Germinal center (tissue), 1 donor: ENCODE results near the gene INTS1.
"Not testable (repeated sequence)": the region's sequence is repeated elsewhere in the genome, so short reads cannot be mapped to it uniquely, and the experiment has no call there.

Experiments
- DNase-seq: peaks from one replicate; pipeline ENCODE4 v3.0.0; 2012; ENCODE audit warnings: mixed read lengths, low spot score

The INTS1 gene

DNA sequence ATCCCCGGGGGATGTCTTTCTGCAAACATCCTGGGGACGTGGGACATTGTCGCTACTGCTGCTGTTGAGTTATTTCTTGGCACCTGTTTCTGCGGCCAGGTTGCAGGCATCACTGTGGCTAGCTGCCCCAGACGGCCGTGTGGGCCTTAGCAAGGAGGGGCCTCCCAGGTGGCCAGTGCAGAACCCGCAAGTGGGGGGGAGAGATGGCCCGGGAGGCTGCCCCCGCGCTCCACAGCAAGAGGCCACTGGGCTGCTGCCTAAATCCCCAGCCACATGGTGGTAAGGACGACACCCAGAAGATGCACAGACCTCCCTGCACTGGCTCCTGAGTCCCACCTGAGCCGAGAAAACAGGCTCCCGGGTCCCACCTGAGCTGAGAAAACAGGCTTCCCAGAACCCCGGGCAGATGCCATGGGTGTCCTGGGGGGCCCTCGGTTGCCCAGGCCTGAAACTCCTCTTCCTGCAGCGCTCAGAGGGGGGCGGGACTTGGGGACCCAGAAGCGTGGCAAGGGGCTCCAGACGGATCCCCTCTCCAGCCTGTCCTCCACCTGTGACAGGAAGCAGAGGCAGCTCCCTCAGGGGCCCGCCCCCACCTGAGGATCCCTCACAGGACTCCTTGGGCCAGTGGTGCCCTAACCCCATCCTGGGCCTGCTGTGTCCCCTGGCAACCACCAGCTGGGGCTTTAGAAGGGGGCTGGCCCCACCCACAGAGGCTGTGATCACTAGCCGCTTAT lies 25.4 kb upstream of the INTS1 start:
- DNase-seq: no peak

GRCh38 chr7:1526271-1526754 lies 22.1 kb upstream of the INTS1 start:
- DNase-seq: no peak

DNA sequence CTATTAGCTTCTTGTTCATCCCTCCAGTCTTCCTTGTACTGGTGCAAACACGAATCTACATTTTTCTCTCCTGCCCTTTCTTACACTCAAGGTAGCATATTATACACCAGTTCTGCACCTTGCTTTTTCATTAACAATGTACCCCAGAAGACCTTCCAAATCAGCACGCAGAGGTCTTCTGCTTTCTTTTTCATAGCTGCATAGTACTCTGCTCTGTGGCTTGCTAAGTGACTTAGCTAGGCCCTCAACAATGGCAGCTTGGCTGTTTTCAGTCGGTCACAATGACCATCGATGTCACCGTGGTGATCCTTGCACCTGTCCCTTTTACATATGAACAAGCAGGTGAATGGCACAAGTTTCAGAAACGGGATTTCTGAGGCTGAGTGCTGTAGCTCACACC lies 21.2 kb upstream of the INTS1 start:
- DNase-seq: no peak

- no peak for DNase-seq
These were observed 19.7 kb upstream of the INTS1 start for GRCh38 chr7:1523844-1524243.

DNA sequence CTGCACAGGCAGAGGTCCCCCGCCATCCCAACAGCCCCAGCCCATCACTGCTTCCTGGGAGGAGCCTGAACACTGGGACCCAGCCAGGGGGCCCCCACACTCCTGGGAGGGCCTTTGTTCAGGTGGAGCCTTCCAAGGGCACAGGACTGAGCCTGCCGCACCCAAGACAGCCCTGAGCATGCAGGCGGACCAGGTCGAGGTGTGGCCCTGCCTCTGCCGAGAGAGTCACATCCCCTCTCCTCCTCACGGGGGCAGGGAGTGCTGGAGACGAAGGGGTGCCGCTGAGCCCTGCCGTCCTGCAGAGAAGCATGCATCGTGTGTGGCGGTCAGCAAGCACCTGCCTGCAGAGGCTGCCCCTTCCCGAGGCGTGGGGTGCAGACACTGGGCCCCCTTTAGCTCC lies 19.0 kb upstream of the INTS1 start:
- DNase-seq: no peak

DNA sequence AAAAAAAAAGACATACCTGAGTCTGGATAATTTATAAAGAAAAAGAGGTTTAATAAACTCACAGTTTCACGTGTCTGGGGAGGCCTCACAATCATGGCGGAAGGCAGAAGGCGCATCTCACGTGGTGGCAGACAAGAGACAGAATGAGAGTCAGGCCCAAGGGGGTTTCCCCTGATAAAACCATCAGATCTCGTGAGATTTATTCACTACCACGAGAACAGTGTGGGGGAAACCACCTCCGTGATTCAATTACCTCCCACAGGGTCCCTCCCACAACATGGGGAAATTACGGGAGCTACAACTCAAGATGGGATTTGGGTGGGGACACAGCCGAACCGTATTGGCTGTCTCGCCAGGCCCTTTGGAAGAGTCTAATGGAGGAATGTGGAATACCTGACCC lies 17.3 kb upstream of the INTS1 start:
- DNase-seq: no peak

DNA sequence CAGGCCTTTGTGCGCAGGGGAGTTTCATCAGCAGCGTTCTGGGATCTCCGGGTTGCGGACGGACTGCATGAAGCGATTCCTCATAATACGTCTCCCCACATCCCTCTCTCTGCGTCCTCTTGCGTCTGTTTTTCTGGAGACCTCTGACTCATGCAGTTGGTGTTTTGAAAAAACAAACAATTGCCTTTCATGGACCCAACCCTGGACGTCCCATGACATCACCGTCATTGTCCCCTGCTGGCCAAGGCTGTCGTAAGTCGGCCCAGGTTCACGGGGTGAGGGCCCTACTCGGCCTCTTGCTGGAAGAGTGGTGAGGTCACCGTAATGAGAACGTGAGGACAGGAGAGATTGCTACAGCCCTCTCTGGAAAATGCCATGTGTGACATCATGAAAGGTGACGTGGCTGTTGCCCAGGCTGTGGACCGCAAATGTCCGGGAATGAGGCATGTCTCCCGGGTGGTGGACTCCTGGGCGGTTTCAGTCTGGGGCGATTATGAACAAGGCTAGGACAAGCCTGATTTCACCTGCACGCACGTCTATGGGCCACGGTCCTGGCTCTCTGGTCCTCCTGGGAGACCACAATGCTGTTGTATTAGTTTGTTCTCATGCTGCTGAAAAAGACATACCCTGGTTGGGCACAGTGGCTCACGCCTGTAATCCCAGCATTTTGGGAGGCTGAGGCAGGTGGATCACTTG lies 16.5 kb upstream of the INTS1 start:
- DNase-seq: no peak

DNA sequence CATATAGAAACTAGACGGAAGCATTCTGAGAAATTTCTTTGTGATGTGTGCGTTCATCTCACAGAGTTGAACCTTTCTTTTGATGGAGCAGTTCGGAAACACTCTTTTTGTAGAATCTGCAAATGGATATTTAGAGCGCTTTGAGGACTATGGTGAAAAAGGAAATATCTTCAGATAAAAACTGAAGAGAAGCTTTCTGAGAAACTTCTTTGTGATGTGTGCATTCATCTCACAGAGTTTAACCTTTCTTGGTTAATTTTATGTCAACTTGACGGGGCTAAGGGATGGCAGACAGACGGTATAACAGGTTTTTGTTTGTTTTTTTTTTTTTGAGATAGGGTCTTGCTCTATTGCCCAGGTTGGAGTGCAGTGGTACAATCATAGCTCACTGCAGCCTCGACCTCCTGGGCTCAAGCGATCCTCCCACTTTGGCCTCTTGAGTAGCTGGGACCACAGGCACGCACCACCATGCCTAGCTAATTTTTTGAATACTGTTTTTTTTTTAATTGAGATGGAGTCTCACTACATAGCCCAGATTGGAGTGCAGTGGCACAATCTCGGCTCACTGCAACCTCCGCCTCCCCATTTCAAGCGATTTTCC lies 15.2 kb upstream of the INTS1 start:
- DNase-seq: not testable (repeated sequence)

DNA sequence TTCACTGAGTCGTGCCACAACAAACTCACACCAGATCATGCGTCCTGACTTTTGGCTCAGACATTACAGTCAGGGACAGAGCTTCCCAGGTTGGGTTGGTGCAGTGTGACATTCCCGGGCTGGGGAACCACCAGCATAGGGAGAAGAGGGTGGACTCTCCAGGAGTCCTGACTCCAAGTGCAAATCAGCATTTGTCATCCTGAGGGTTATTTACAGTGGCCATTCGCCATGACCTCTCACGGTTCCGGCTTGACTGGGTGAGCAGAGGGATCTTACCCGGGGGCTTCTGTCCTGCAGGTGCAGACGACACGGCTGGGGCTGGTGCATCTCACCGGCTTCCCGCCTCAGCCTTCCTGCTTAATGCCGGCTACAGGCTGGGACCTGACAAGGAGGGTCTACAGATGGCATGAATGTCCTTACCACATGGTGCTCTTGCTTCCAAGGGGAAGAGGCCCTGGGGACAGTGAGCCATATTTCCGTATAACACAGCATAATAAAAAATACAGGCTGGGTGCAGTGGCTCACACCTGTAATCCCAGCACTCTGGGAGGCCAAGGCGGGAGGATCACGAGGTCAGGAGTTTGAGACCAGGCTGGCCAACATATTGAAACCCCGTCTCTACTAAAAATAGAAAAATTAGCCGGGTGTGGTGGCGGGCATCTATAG lies 12.5 kb upstream of the INTS1 start:
- DNase-seq: no peak

GRCh38 chr7:1515509-1515967 lies 11.3 kb upstream of the INTS1 start:
- not testable (repeated sequence) for DNase-seq

GRCh38 chr7:1514995-1515401 lies 10.8 kb upstream of the INTS1 start:
- no peak for DNase-seq

GRCh38 chr7:1514407-1514806 lies 10.2 kb upstream of the INTS1 start:
- DNase-seq: no peak

DNA sequence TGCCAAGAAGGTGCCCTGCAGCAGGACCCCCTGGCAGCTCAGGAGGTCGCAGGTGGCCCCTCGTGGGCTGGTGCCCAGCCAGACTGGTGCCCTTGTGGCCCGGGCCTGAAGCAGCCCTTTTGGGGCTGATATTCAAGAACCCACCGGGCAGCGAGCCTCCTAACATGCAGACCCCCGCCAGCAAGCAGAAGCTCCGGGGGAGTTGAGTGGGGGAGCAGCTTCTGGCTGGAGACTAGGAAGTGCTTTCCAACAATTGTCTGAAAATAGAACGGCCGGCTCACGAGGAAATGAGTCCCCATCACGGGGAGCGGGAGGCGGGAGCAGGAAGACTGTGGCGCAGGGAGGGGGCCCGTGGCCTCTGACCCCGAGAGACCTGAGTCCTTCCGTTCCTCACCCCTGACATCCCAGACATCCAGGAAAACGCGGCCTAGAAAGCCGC lies 9.5 kb upstream of the INTS1 start:
- no peak for DNase-seq

DNA sequence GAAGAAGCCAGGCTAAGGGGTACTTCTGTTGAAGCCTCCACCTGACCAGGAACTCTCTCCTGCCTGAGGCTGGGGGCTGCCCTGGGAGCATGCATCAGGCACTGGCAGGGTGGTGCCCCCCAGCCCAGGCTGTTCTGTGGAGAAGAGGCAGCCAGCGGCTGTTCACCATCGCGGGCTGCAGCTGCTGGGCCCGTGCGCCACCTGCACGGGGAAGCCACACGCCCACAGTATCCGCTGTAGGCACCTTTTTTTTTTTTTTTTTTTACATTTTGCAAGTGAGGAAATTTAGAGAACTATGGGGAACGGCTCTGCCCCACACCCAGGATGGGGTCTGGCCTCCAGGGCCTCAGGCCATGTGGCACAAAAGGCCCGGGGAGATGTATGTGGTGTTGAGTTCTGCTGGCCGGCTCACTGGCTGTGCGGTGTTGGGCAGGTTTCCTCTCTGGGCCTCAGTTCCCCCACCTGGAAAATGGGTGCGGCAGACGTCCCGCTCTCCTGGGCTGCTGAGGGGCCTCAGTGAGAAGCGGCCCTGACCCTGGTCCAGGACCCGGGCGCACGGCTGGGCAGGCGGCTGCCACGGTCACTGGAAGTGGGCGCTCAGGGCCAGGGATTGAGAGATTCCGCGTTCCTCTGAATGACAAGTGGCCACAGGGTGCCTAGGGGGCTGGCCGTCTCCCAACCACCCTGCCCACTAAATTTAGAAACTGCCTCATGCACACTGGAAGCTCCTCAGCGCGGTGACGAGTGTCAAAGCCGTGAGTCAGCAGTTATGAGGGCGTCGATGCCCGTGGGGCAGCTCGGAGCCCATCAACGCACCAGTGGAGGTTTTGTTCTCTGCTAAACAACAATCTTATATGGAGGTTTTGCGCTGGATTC lies 8.8 kb upstream of the INTS1 start:
- DNase-seq: peak; percentile 74

GRCh38 chr7:1511444-1512422 lies 7.5 kb upstream of the INTS1 start:
- no peak for DNase-seq

- no peak for DNase-seq
These were observed 6.6 kb upstream of the INTS1 start for GRCh38 chr7:1510780-1511154.

DNA sequence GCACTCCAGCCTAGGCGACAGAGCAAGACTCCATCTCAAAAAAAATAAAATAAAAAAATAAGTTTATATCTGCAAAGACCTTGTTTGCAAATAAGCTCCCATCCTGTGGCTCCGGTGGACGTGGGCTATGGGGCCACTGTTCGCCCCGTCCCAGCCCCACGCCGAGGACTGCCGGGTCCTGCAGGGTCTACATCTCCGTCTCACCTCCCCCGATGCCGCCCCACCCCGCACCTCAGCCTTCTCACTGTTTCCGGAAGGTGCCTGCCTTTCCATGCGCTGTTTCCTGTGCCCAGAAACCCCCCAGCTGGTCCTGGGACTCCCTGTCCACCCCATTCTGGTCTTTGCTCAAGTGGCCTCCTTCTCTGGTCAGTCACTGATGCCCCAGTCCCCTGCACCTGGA lies 5.0 kb upstream of the INTS1 start:
- DNase-seq: no peak

- DNase-seq: no peak
These were observed 4.1 kb upstream of the INTS1 start for GRCh38 chr7:1508277-1508758.

DNA sequence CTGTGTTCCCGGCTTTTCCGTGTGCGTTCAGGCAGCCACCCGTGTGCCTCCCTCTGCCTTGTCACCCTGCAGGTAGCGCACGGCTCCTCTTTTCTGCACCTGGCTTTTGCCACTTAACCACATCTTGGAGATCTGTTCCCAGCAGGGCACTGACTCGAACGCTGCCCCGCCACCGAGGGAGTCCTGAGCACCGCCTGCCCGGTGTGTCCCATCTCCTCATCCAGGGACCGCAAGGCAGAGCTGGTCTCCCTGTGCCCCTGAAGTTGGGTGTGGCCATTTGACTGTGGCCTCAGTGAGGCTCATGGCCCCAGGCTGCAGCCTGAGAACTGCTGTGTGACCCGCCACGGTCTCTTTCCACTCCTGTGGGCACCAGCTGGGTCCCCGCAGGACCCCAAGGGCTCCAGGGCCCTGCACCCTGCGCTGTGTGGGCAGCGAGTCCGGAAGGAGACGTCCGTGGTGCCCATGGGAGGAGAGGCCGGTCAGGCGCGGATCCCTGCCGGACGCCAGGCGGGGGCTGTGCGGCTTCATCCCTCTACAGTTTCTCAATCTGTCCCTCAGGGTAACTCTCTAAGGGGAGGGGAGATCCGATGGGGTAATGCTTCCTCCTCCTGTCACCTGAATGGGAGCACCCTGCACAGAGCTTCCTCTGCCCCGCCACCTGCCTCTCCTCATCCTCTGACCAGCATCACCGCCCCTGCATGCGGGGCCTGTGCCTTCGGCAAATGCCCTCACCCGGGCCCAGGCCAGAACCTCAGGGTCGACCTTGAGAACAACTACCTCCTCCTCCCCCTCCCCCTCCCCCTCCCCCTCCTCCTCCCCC lies 1.8 kb upstream of the INTS1 start:
- peak; percentile 41 for DNase-seq
